ENCODE results near the gene YWHAQ.

YWHAQ gene

DNA sequence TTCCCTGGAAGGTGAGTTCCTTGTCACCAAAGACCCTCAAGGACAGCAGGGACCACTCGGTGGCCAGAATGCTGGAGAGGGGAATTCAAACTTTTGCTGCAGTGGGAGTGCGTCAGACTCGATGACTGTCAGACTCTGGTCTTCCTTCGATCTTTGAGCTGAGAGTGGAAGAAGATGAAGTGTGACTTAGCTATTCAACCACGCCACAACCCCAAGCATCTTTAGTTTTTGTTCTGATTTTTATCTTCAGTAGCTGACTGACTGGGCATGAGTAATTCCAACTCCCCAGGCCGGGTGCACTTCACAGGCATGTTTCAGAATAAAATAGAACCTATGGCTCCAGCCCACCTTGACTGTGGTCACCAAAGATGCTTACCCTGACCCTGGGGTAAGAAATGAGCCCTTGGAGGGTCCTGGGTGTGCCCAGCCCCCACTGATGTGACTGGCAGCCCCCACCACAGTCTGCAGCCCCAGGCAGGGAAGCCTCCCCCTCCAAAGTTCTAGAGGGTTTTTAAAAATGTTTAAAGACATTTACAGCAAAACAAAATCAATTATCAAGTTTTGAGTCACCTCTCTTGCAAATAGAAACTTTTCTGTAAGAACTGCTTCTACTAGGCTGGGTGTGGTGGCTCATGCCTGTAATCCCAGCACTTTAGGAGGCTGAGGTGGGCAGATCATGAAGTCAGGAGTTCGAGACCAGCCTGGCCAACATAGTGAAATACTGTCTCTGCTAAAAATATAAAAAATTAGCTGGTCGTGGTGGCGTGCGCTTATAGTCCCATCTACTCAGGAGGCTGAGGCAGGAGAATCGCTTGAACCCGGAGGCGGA is 24.9 kb upstream of the YWHAQ start:
- DNase-seq, result peak; percentile 87

DNA sequence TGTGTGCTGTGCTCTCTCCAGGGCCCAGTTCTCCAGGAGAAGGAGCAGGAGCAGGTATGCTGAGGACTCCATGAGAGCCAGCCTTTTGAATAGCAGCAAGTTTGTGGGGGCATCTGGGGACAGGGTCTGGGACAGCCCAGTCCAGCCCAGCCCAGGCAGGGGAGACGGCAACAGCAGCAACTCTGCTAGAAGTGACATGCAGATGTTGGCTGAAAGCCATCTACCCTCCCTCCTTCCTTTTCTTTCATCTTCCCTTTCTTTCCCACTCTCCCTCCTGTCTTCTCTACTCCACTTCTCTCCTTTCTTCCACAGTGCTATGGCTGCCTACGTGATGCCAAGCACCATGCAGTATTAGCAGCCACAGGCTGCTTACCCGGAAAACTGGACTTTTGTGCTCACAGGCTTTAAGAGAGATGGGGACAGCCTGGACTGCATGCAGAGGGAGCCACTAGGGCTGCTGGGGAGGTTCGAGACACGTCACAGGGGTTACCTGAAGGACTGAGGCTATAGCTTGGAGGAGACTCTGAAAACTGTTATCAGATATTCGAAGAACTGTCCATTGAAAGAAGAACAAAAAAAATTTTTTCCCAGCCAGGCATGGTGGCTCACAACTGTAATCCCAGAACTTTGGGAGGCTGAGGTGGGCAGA is 23.8 kb upstream of the YWHAQ start:
- no peak for DNase-seq

DNA sequence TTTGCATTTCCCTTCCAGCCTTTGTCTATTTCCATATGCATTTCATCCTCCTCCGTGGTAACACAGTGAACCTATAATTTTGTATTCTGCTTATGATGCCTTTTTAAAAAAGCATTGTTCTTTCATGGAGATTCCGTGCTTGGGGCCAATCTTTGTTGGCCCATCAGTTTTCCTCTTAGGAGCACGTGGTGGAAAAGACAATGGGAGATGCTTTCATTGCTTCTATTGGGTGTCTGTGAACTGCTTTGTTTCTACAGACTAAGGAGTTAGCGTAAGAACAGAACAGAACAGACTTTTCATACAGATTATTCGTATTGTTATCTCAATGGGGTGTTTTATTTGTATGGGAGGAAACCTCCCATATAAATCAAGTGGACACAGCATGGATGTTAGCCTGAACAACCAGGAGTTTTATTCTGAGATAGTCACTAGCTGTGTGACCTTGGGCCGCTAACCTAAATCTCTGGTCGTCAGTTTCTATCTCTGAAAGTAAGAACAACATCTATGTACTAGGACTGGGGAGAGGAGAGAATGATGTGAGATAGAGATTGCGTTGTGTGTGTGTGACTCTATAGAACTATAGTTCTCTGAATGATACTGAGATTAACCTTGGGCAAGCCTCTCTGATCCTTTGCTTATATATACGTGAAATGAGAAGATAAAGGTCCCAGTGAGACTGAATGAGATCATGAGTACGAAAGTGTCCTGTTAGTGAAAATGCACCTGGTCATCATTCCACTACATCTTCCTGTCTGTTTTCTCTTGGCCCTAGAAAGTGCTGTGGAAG is 22.9 kb upstream of the YWHAQ start:
- no peak for DNase-seq

DNA sequence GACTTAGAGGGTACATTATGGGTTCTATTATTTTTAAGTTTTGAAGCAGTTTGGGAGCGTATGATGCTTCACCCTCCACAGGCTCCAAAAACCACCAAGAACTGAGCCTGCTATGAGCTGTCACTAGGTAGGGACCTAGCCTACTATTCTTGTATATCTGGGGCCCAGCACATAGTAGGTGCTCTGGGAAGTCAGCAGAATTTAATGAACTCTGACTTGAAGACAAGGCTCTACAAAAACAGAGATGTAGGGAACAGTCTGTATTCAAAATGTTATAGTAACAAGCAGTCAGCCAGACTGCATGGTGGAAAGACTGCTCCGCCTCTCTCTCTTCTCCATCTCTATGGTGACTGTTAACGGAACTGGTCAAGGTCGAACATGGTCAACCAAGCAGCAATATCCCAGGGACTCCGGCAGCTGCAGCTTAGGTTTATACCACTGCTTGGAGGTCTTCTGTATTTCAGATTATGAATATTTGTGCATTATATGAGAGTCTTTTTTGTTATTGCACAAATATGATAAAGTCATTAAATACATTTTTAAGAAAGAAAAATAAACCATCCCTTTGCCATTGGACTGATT is 22.2 kb upstream of the YWHAQ start:
- no peak for DNase-seq

GRCh38 chr2:9652267-9652666 is 21.5 kb upstream of the YWHAQ start:
- DNase-seq, result no peak

GRCh38 chr2:9650119-9650821 is 19.5 kb upstream of the YWHAQ start:
- no peak for DNase-seq

DNA sequence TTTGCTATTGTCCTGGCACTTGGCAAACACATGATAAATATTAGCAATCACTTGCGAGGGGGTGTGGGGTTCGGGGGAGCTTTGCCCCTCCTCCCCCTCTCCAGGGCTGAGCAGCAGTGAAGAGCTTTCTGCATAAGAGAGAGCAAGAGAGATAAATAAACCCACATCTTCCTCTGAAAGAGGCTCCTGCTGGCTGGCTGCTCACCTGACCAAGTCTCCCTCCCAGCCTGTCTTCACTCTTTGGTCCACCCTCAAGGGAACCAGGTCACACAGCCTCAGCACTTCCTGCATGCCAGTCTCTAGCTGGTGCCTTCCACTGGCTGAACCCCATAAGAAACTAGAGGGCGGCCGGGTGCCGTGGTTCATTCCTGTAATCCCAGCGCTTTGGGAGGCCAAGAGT is 18.5 kb upstream of the YWHAQ start:
- no peak for DNase-seq

DNA sequence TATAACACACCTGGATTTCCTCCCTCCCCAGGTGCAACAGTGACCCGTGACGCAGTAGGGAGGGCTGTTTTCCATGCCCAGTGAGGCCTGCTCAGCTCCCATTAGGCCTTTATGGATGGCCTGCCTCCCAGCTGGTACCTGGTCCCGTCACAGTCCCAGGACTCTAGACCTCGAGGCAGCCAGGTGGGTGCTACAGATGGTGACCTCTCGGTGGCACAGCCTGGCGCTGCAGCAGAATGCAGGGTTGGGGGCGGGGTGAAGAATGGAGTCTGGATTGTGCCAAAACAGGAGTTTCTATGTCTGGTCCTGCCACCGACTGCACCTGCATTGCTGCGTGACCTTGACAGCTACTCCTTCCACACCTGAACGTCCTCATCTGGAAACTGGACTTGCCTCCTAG is 18.0 kb upstream of the YWHAQ start:
- no peak for DNase-seq

DNA sequence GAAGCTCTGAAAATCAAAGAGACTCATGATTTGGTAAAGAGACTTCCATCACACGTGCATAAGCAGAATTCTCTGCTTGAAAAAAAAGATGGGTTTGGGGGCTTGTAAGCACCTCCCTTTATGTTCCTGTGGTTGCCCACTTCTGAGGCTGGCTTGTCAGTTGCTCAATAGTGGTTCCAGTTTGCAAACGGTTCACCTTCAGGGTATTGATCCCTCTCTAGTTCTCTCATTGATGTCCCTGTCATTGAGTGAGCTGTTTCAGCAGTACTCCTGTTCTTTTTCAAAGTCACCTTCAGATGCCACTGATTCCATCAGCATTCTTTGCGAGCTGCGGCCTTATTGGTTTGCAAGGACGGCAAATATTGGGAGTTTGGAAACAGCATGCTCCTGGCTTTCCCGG is 17.1 kb upstream of the YWHAQ start:
- DNase-seq, result no peak

DNA sequence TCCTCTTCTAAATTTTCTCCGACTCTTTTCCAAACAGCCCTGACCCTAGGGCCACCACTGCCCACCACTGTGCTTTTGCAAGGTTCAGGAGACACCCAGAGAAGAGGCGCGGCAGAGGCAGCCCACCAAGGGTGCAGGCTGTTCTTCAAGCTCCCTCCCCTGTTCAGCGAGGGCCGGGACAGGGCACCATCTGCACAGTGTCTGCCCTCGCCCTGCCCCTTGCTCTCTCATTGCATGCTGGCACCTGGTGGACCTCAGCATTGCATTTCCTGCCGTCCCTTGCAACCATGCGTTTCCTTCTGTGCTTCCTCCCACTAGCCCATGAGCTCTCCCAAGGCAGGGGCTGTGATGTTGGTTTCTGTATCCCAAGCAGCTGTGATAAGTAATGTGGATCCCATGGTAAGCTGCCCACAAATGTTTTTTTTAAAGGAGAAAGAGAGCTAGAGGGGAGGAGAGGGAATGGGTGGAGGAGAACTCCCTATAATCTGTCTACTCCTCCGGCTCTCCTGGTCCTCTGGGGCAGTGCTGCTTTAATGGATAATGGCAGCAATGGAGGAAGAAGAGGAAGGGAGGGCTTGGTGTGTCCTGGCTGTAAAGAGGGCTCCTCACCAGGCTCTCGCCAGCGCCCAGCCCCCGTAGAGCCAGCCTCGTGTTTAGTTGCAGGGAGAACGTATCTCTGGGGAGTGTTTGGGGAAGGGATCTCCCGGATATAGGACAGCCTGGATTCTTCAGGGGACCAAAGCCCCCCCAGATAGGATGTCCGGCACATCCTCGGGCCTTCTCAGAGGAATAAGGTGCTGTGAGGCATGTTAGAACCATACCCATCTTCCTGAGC is 15.6 kb upstream of the YWHAQ start:
- no peak for DNase-seq

- no peak for DNase-seq
Measured at GRCh38 chr2:9644603-9645002, 13.8 kb upstream of the YWHAQ start.

DNA sequence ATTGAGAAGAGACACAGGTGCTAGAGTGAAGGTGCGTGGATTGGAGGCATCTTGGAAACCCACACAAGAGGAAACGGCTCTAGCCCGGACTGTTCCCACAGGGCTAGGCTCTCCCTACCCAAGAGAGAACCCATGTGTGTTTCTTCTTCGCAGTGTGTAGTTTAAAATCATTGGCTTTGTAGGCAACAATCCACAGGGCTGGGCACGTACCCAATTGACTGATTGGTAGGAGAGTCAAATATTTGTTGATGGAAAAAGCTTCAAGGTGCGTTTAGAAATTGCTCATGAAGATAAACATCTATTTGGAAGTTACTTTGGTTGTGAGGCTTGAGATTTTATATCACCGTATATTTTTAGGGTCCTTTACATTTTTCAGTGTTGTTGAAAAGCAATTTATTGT is 13.2 kb upstream of the YWHAQ start:
- no peak for DNase-seq

- no peak for DNase-seq
Measured at GRCh38 chr2:9641641-9642040, 10.8 kb upstream of the YWHAQ start.

DNA sequence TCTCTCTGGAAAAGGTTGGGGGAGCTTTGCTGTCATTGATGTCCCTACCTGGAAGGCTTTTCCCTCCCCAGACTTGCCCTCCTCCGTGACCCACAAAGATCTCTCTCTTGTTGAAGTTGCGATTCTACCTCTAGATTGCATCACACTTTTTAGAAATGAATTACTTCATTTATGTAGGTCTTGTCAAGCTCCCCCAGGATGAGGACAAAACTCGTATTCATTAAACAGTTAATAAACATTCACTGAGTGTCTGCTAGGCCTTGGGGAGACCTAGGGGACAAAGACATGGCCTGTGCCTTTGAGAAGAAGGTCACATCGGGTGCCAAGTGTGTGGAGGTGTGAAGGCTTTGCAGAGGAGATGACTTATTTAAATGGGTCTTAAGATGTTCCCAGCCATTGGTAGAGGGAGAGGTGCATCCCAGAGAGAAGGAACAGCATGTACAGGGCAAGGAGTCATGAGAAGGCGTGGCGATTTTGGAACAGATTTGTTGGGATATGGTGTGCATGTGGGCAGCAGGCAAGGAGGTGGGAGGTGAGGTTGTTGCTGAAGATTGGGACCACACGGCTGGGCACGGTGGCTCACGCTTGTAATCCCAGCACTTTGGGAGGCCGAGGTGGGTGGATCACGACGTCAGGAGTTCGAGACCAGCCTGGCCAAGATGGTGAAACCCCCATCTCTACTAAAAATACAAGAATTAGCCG is 9.8 kb upstream of the YWHAQ start:
- no peak for DNase-seq

DNA sequence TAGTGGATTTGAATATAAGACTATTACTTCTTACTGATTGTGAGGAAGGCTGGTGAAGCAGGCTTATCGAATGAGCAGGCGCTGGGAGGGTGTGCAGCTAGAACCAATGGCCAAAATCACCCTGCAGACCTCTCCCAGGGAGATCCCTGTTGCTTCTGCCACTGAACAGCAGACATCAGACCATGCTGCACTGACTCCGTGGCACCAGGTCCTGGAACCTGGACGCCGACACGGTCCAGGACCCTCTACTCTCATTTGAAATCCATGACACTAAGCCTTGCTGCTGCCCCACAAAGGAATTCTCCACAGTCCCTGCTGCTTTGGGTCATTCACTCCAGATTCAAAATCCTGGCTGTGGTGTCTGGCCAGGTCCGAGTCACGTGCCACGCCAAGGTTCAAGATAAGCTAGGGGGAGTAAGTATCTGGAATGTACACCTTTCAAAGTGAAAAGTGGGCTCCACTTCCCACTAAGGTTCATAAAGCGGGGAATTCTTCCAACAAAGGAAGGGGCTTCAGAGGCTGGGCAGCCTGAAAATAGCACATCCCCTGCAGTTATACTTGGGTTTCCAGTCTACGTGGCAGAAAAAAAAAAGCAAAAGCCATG is 9.0 kb upstream of the YWHAQ start:
- DNase-seq, result no peak

GRCh38 chr2:9639000-9639602 is 8.3 kb upstream of the YWHAQ start:
- no peak for DNase-seq

DNA sequence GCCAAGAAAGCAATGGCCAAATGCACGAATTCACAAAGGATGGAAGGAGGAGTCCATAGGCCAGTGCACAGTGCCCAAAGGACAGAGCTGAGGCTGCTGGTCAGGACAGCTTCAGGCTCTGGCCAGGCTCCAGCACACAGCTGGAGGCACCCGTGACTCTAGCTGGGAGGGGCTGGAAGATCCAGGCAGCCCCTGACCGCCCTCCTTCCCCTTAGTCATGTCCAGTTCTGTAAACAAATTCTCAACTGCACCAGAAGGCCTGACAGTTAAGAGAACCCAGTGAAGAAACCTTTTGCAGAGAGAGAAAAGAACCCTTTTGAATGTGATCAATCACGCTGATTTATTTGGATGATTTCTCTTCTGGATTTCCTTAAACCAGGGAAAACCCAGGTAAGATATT is 7.7 kb upstream of the YWHAQ start:
- DNase-seq, result peak; percentile 87

DNA sequence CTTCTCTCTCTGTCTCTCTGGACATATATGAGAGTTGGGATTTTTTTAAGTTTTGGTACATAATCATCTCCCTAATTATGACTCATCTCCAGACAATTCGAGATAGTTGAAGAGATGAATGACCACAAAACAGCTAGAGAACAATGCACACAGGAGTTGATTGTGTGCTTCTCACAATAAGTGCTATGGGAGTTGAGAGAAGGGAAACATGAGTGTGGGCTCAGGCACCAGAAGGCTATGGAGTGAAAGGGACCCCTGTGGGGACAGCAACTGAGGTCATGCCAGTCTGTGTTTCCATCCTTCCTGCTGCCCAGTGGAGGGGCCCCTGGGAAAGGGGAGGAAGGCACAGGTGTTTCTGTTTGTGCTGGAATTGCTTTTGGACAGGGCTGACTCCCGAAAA is 6.5 kb upstream of the YWHAQ start:
- DNase-seq, result peak; percentile 67

- no peak for DNase-seq
Measured at GRCh38 chr2:9634133-9634532, 3.3 kb upstream of the YWHAQ start.

Measured in fibroblast of skin of scalp (primary cell).